OCI-LY1 (cell line): Measurements from ENCODE around the gene LPO.

ENCODE experiments used
- H2AFZ ChIP-seq: fragments of 200-600 bp; sonication (generic), shearing (Covaris generic); 2 replicates; pipeline ENCODE4 v1.6.0; 2014; ENCODE audit warnings: antibody characterized with exemption, mild to moderate bottlenecking, low read length
- H3F3A ChIP-seq: fragments of 200-600 bp; sonication (generic), shearing (Covaris generic); 2 replicates; pipeline ENCODE4 v1.6.0; 2014; ENCODE audit warnings: mild to moderate bottlenecking, antibody characterized with exemption, low read length, moderate library complexity; ENCODE audit not compliant: insufficient read depth
- H3K27ac ChIP-seq: fragments of 200-600 bp; sonication (generic); 2 replicates; pipeline ENCODE4 v1.5.1; 2014; ENCODE audit warnings: low read length, mixed run types, mild to moderate bottlenecking, low read depth; ENCODE audit not compliant: poor library complexity, severe bottlenecking
- H3K27me3 ChIP-seq: fragments of 200-600 bp; sonication (generic); 2 replicates; pipeline ENCODE4 v1.6.0; 2014; ENCODE audit warnings: antibody characterized with exemption, mild to moderate bottlenecking, low read length, moderate library complexity; ENCODE audit not compliant: insufficient read depth
- H3K36me3 ChIP-seq: fragments of 200-600 bp; sonication (generic); 2 replicates; pipeline ENCODE4 v1.6.1; 2014; ENCODE audit warnings: mild to moderate bottlenecking, antibody characterized with exemption, low read length, moderate library complexity, mixed read lengths; ENCODE audit not compliant: insufficient read depth
- H3K4me1 ChIP-seq: fragments of 200-600 bp; sonication (generic); 2 replicates; pipeline ENCODE4 v1.5.1; 2014; ENCODE audit warnings: mild to moderate bottlenecking, low read length, moderate library complexity; ENCODE audit not compliant: insufficient read depth, severe bottlenecking
- H3K4me2 ChIP-seq: fragments of 200-600 bp; sonication (generic), shearing (Covaris generic); 2 replicates; pipeline ENCODE4 v1.6.1; 2014; ENCODE audit warnings: low read length
- H3K4me3 ChIP-seq: fragments of 200-600 bp; sonication (generic); 2 replicates; pipeline ENCODE4 v1.5.1; 2014; ENCODE audit warnings: low read length, low read depth, mild to moderate bottlenecking, mixed read lengths; ENCODE audit not compliant: poor library complexity, severe bottlenecking
- H3K79me2 ChIP-seq: fragments of 200-600 bp; shearing (Covaris generic); 2 replicates; pipeline ENCODE4 v1.6.1; 2016; ENCODE audit warnings: mixed run types, low read length, mixed read lengths; ENCODE audit not compliant: insufficient read depth
- H3K9ac ChIP-seq: fragments of 200-600 bp; sonication (generic), shearing (Covaris generic); 2 replicates; pipeline ENCODE4 v1.6.1; 2014; ENCODE audit warnings: mild to moderate bottlenecking, low read length, mixed read lengths
- H3K9me2 ChIP-seq: fragments of 200-600 bp; sonication (generic), shearing (Covaris generic); 2 replicates; pipeline ENCODE4 v1.6.1; 2014; ENCODE audit warnings: low read depth, mild to moderate bottlenecking, low read length, mixed read lengths
- H3K9me3 ChIP-seq: fragments of 200-600 bp; shearing (Covaris generic); 2 replicates; pipeline ENCODE4 v1.6.1; 2014; ENCODE audit warnings: low read length, mixed read lengths
- H4K20me1 ChIP-seq: fragments of 200-600 bp; sonication (generic), shearing (Covaris generic); 2 replicates; pipeline ENCODE4 v1.6.0; 2016; ENCODE audit warnings: mild to moderate bottlenecking, low read length; ENCODE audit not compliant: insufficient read depth
- EZH2 ChIP-seq: fragments of 200-600 bp; sonication (generic), shearing (Covaris generic); IDR thresholded peaks from 2 replicates; pipeline ENCODE4 v1.8.0; 2017; ENCODE audit warnings: borderline replicate concordance, mixed run types, mild to moderate bottlenecking, antibody characterized with exemption, low read length, moderate library complexity, mixed read lengths
- TF ChIP-seq, protein P1 (sequence below): fragments of 200-600 bp; sonication (generic), shearing (Covaris generic); IDR thresholded peaks from 2 replicates; pipeline ENCODE4 v1.5.1; 2017; ENCODE audit warnings: mild to moderate bottlenecking, antibody characterized with exemption, low read length, moderate library complexity, mixed read lengths

LPO gene

DNA sequence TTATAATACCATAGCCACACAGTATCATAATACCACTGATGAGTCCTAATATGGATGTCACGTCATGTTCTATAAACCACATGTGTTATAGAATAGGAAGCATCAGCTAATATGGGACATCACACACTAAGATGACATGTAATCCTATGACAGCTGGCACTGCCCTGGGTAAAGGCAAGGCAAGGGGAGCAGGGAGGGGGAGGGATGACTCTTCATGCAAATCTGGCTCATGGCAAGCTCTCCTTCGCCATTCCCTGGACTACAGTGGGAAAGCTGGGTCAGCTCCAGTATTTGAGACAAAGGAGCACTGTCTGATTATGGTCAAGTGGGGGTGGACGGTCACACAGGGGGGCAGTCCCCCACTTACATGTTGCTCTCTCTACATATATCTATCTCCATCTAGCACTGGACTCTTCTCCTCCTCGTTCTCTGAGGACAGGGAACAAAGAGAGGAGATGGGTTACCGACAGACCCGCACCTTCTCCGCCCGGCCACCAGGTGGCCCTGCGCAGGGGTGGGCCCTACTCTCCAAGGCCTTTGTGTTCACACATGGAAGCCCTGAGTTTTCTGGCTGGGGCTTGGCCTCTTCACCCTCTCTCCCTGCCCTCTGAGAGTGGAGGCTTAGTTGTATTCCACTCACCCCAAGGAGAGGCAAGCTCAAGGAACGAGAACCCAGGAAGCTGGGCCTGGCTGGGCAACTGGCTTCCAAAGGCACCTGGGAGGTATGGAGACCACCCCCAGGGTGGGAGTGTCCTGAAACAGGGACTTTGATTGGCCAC is 65.8 kb downstream of the LPO start:
- Histone ChIP-seq H3K79me2 (no peaks in the 10 kb centered on the region), H3K27me3 (no peaks in the 10 kb centered on the region), H2AFZ (no peak overlapping the region), H3K4me1 (no peaks in the 10 kb centered on the region), H3K4me3 (no peak overlapping the region), H3K9ac (no peak overlapping the region), H3K9me3 (no peaks in the 10 kb centered on the region), H3F3A (no peaks in the 10 kb centered on the region), H3K9me2 (no peaks in the 10 kb centered on the region), H3K4me2 (no peak overlapping the region), H4K20me1 (no peaks in the 10 kb centered on the region), H3K27ac (no peak overlapping the region), H3K36me3 (peaks cover 29% of the 10 kb centered on the region; the same call in 1 of the 2 replicates)
- TF ChIP-seq, protein P1, sequence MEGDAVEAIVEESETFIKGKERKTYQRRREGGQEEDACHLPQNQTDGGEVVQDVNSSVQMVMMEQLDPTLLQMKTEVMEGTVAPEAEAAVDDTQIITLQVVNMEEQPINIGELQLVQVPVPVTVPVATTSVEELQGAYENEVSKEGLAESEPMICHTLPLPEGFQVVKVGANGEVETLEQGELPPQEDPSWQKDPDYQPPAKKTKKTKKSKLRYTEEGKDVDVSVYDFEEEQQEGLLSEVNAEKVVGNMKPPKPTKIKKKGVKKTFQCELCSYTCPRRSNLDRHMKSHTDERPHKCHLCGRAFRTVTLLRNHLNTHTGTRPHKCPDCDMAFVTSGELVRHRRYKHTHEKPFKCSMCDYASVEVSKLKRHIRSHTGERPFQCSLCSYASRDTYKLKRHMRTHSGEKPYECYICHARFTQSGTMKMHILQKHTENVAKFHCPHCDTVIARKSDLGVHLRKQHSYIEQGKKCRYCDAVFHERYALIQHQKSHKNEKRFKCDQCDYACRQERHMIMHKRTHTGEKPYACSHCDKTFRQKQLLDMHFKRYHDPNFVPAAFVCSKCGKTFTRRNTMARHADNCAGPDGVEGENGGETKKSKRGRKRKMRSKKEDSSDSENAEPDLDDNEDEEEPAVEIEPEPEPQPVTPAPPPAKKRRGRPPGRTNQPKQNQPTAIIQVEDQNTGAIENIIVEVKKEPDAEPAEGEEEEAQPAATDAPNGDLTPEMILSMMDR = peak; percentile 89
- TF ChIP-seq EZH2 = no peak

DNA sequence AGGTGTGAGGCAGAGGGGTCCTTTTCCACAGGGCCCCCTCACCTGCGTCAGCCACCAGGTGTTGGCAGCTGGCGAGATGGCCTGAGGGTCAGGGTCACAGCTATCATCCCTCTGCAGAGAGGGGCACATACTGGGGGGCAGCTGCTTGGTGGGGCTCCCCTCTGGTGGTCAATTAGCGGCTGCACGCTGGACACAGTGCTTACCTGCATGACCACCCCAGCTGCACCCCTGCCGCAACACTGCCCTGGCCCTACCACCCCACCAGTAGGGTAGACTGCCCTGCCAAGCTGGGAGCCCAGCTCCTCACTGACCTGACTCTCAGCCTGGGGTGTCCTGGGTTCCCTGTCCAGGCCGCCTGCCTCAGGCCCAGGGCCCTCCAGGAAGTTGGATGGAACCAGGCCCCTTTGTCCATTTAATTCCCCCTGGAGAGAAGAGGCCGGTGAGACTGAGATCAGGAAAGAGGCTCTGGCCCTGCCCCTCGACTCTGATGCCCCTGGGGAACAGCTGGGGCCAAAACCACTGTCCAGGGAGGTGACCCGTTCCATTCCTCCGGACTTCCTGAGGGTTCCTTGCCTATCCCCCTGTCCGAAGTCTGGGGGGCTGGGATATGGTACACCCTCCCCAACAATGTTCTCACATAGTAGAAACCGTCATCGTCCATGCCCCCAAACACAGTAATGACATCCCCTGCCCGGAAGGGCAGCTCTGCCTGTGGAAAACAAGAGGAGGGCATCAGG is 66.5 kb downstream of the LPO start:
- H3K4me2 ChIP-seq = no peak overlapping the region
- no peak overlapping the region for H3K9ac ChIP-seq
- no peaks in the 10 kb centered on the region for H4K20me1 ChIP-seq
- H3K4me3 ChIP-seq = no peak overlapping the region
- H2AFZ ChIP-seq = no peak overlapping the region
- H3K9me3 ChIP-seq = no peaks in the 10 kb centered on the region
- no peaks in the 10 kb centered on the region for H3K27me3 ChIP-seq
- peaks cover 30% of the 10 kb centered on the region; the same call in 1 of the 2 replicates for H3K36me3 ChIP-seq
- no peak for TF ChIP-seq EZH2
- TF ChIP-seq, protein P1 = no peak
- no peaks in the 10 kb centered on the region for H3K9me2 ChIP-seq
- H3F3A ChIP-seq = no peaks in the 10 kb centered on the region
- H3K4me1 ChIP-seq = no peaks in the 10 kb centered on the region
- no peak overlapping the region for H3K27ac ChIP-seq
- no peaks in the 10 kb centered on the region for H3K79me2 ChIP-seq

DNA sequence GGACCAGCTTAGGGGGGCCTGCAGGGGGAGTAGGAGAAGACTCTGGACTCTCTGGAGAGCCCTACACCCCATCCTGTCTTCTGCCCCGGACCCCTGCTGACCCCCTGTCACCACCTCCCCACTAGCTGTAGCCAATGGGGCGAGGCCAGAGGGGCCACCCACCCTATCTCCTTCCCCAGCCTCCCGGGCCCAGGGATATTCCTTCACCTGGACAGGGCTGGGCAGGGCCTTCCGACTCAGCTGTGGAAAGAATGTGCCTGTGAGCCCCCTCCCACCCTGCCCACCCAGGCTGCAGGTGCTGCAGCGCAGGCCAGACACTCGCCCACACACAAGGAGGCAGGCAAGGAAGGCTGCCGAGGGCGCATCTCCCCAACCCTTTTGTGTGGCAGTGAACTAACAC is 67.2 kb downstream of the LPO start:
- H3K36me3 ChIP-seq = peaks cover 30% of the 10 kb centered on the region; the same call in 1 of the 2 replicates
- TF ChIP-seq EZH2 = no peak
- TF ChIP-seq, protein P1 = no peak
- no peaks in the 10 kb centered on the region for H3K27me3 ChIP-seq

More for the DNA sequence above, 67.2 kb downstream of the LPO start:
- Histone ChIP-seq H3K27ac (no peak overlapping the region), H3K9me3 (no peaks in the 10 kb centered on the region), H2AFZ (no peak overlapping the region), H4K20me1 (no peaks in the 10 kb centered on the region), H3F3A (no peaks in the 10 kb centered on the region), H3K4me3 (no peak overlapping the region), H3K4me1 (no peaks in the 10 kb centered on the region), H3K79me2 (no peaks in the 10 kb centered on the region), H3K9me2 (no peaks in the 10 kb centered on the region), H3K4me2 (no peak overlapping the region), H3K9ac (no peak overlapping the region)
